HG03457 (cell line): Measurements from ENCODE around the gene OSM.

ENCODE experiments used
- ATAC-seq: cut with Tn5 transposase; IDR thresholded peaks from one replicate; pipeline ENCODE4 v1.9.1; 2021; ENCODE audit warnings: moderate number of reproducible peaks; ENCODE audit not compliant: unreplicated experiment

OSM gene

DNA sequence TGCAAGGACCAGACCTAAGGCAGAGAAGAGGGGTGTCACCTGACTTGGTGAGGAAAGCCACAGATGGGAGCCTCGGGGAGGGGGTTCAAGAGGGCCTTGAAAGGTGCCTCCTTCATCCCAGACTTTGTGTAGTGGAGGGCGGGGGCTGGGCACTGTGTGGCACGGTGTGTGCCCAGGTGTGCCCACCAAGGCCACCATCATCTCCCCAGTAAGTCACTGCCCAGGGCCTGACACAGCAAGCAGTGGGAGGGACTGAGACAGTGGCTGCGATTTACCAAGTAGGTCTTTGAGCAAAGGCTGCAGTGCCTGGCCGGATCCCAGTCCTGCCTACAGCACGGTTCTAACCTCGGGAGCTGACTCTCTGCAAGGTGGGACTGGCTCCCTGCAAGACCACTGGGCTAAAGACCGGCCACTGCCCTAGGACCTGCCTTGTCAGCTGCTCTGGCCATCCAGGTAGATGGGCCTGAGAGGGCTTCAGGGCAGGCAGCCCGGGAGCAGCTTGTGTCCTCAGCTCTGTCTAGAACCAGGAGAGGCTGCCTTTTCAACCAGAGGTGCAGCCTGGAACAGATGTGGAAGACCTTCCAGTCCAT lies 1.4 kb downstream of the OSM start:
- ATAC-seq: no peak

DNA sequence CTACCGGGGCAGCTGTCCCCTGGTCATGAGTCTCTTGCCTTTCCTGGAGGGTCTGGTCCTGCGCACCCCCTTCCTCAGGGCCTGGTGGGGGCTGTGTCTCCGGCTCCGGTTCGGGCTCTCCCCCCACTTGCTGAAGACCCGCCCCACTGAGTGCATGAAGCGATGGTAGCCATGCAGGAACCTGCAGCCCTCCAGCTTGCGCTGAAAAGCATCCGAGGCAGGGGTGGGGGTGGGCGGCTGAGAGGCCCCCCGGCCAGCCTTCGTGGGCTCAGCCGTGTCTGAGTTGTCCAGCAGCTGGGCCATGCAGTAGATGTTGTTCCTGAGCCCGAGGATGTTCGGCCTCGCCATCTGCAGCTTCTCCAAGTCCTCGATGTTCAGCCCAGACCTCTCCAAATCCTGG lies 2.8 kb downstream of the OSM start:
- no peak for ATAC-seq

DNA sequence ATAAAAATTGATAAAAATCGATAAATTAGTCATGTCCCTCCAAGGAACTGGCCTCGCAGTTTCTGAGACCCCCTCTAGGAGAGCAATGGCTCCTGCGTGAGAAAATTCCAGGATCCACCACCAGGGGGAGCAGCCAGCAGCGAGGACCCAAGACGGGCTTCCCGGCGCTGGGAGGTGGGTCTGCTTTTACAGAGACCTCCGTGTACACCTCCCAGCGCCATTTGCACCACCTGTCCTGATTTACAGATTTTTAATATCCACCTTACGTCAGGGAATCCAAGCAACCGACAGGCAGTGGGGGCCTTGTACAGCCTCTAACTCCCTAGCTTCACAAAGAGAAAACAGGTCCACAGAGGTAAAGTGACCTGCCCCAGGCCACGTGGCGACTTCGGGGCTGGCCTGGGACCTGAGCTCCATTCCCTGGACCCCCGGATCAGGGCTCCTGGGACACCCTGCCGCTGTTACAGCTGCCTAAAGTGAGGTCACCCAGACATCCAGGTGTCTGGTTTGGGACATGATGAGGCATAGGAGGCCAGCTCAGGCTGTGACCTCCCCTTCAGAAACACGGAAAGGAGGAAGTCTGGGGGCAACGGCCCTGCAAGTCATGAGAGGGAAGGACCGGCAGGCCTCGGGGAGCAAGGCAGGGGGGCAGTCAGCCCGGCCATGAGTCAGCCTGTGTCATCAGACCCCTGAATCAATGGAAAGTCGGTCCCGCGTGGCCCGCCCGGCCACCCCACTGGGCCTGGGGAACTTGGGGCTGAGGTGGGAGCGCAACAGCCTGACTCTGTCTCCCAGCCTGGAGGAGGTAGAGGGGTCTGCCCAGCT lies 3.5 kb downstream of the OSM start:
- no peak for ATAC-seq

DNA sequence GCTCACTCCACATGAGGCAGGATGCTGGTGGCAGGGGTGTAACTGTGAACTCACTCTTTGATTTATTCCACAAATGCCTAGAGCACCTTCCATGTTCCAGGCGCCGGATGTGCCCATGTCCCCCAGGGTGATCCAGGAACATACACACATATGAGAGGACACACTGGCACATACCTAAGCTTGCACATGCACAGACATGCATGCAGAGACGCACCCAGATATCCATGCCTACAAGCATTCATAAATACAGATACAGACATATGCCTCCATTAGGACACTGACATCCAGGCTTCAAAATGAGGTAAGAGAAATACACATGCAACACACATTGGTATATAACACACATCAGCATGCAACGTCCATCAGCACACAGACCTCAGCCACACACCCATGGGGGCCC lies 4.5 kb downstream of the OSM start:
- ATAC-seq: no peak

DNA sequence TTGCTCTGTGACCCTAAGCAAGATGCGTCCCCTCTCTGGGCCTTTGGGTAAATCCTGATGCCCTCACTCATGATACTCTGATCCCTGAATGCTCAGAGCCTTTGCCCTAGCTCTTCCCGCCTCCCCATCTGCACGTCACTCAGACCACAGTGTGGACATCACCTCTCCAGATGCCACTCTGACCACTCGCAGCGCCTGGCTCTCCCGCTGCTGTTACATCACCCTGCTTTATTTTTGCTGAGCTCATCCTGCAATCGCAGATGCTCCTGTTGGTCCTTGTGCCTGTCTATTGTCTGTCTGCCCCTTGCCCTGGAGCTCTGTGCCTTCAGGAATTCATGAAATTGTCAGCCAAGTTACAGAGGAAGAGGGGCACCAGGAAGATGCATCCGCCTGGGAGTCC lies 5.5 kb downstream of the OSM start:
- ATAC-seq: no peak

DNA sequence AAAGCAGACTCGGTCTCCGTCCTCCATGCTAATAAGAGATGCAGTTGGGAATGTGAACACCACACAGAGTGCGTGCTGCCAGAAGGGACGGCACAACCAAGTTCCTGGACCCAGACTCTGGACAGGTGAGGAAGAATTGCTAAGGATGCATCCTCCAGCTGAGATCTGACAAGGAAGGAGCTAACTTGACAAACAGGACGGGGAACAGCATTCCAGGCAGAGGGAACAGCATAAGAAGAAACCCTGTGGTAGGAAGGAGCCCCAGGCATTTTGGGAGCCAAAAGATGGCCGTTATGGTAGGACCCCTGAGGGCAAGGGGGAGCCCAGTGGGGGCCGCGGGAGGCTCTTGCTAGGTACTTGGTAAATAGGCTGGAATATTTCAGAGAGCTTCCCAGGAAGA lies 6.0 kb downstream of the OSM start:
- no peak for ATAC-seq

DNA sequence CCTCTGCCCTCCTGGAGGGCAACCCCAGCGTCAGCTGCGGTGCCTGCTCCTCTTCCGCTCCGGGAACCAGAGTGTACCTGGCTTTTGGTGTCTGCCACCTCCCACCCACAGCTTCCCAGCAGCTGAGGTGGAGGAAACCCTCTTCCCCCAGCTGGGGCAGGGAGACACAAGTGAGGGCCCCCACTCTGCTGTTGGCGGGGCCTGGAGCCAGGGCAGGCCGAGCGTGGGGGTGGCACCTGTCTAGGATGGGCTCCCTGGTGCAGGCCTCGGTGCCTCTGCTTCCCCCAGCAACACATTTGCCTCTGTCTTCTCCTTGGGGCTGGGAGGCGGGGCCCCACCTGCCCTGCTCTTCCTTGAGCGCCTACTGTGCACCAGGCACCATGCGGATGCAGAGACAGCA lies 6.4 kb downstream of the OSM start:
- ATAC-seq: no peak

DNA sequence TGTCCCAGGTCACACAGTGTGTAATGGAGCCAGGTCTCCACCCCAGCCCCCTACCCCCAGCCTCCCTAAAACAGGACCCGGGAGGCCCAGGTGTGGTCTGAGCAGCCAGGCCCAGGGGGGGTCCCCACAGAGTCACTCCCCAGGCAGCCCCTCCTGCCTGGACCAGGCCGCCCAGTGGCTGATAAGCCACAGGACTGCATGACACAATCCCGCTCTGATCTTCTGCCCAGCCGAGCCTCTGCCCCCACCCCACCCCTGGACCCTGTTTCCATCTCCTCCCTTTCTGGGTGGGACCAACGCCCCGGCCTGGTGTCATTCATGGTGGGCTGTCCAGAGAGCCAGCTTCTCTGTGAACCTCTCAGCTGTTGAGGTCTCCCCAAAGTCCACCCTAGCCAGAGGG lies 12.3 kb downstream of the OSM start:
- no peak for ATAC-seq

DNA sequence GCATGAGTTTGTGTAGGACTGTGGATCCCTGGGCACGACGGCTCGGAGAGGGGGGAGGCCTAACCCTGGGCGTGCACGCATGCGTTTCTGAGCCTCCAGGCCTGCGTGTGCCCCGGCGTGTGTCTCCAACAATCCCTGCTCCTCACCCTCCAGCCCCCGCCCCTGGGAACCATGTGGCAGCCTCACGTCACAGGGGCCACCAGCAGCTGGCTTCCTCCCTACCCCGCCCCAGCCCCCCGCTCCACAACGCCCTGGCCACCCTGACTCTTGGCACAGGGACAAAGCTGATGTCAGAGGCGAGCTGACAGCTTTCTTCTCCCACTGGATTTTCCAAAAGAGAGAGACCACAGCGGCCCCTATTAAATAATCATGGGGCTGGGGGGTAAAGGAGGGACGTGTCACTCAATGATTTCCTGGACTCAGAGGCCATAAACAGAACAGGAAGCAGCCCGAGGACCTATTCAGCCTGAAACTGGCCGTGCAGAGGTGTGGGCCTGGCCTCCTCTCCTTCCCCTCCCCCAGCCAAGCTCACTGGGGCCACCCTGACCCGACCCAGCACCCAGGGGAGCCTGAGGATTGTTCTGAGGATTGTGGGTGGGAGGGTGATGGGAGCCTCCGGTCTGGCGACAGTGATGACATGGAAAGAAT lies 13.3 kb downstream of the OSM start:
- ATAC-seq: no peak

DNA sequence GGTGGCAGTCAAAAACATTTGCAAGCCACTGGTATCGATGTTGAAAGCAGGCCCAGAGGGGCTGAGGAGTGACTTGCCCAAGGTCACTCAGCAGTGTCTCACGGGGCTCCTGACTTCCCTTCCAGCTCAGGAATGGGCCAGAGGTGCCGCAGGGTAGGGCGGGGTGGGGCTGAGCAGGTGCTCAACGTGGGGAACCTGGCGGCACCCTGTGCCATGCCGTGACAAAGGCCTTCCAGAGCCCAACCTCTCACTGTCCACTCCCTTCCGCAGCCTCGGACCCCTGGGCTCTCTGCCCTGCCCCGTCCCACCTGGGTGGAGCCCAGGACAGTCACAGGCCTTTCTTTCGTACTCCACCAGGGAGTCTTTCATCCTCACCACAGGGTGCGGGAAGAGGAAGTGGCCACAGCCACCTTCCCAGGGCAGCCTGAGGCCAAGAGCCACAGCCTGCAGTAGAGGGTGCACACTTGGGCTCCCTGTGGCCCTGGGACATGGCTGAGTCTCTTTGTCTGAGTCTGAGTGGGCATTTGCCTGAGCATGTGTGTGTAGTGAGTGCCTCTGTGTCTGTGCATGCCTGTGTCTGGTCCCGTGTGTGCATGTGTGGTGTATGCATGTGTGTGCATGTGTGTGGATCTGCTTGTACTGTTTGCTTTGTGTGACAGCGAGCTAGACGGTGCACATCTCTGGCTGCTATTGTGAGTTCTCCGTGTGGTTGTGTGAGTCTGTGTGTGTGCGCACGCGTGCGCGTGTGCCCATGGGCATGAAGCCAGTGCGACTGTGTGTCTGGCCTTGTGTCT lies 14.0 kb downstream of the OSM start:
- no peak for ATAC-seq

DNA sequence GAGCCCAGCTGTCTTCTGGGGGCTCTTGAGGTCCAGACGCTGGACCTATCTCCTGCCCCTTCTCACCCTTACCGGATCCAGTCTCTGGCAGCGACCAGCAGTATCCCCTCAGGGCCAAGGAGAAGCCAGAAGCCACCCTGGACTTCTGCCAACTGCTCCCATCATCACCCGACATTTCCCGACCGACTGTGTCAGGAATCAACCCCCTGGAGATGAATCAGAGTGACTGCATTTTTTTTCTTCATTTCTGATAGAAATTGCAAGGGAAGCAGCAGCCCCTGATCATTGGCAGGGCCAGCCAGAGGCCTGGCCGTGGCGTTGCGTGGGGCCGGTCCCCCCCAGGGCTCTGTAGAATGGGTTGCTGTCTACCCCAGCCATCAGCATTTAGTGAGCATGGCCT lies 14.9 kb downstream of the OSM start:
- no peak for ATAC-seq

DNA sequence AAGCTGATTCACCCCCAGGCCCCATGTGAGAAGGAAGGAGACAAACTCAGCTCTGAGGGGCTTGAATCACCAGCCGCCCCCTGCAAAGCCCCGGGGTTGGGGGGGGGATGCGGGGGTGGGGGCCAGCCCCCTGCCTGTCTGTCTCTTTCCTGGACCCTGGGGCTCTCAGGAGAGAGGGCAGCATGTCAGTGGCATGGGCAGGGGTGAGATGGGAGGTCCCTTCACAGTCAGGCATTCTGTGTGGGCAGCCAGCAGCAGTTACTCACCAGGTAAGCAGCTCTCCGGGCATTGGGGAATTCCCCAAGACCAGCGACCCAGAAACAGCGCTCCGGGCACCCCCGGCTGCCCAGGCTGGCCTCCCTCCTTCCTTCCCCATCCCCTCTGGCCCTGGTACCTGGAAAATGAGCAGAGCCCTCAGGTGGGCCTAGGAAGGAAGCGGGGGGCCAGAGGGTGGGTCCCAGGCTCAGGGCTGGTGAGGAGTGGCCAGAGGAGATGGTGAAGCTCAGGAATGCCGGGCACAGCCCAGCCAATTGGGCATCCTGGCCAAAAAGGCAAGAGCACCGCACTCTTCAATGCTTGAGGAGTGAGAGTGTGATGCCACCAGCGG lies 15.9 kb downstream of the OSM start:
- ATAC-seq: no peak

DNA sequence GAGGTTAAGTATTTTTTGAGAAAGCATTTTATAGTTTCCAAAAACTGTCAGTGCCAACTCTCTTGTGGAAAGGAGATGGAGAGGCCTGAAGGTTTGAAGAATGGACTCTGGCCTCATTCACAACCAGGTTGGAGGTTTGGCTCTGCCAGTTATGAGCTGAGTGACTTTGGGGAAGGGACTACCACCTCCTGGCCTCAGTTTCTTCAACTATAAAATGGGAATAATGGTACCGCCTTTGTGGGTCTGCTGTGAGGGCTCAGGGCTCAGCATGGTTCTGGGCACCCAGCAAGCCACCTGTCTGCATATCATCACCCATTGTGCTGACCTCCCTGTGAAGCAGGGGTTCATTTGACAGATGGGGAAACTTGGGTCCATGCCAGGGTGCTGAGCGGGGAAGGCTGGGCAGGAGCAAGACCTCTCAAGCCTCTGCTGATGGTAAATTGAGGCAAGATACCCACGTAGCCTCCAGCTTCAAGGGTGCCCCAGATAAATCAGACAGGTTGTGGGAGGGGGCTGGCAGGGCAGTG lies 16.5 kb downstream of the OSM start:
- no peak for ATAC-seq

DNA sequence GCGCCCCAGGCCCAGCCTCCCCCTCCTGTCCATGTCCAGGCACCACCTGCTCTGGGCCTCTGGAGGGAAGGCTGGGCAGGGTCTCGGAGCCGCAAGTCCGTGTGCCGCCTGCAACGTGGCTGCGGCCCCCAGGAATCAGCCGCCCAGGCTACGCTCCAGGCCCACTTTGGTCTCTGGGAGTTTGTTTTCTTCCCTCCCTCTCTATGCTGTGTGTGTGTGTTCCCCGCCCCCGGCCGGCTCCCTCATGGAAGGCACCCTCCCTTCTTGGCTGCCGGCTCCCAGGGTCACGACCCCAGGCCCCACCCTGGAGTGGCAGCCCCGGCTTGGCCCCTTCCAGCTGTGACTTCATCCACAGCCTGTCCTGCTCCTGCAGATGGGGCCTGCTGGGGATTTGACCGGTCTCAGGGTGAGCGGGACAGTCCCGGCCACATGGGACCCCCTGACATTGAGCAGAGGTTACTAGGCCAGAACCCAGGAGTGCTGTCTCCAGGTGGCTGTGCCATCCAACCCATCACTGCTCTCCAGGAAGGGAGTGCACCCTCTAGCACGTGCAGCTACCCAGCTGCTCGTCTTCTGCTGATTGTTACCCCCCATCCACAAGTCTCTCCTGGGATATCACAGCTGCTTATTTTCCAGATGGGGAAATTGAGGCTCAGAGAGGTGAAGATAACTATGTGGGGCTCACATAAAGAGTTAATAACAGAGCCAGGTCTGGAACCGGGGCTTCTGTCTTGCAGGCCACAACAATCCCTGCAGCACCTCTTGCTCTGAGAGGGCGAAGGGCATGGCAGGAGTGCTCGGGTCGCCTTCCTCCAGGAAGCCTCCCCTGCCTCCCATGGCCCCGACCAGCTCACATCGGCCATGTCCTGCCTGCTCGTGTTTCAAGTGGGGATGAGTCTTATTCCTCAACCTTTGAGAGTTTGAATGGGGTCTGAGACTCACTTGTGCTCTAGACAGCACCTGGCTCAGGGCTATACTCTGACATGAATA lies 17.3 kb downstream of the OSM start:
- ATAC-seq: no peak

DNA sequence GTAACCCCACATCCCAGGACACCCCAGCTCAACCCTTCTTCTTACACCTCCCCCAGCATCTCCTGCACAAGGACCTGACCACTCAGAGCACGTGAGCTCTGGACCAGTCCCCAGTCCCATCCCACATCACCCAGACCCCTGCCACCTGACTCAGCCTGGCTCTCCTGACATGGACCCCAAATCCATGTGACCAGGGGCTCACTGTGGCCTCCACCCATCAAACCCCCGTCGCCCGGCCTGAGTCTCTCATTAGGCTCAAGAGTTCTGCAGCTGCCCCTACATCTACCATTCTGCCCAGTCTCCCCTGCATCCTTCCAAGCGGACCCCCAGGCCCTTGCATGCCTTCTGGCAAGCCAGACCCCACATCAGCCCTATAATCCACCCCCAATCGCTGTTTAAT lies 18.2 kb downstream of the OSM start:
- ATAC-seq: no peak

DNA sequence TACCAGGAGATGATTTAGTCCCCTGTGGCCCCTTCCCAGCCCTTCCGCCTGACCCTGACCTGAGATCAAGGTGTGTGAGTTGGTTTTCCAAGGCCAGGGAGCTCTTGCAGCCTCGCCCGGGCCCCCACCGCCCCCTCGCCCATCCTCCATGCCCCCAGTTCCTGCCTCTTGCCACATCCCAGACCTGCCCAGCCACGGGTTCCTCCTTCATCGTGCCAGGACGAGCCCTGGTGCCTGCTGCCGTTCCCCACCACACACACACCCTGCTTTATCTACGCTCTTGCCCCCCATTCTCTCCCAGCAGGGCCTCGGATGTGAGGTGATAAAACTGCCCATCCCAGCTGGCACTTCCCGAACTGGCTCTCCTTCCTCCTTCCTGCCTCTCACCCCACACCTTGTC lies 18.7 kb downstream of the OSM start:
- ATAC-seq: no peak

DNA sequence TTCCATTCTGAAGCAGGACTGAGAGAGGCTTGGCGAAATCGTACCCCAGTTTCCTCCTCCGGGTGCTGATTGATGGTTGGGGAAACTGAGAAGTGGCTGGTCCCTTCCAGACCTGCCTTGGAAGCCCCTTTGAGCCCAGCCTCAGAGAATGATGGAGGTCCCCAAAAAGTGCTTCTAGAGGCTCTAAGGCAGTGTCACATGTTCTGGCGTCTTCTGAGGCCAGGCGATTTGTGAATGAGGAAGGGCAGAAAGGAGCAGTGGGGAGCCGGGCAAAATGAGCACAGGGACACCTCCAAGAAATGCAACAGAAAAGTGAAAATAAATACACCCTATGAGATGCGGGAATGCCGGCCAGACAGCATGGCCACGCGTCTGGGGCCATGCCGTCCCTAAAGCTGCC lies 19.1 kb downstream of the OSM start:
- ATAC-seq: no peak

DNA sequence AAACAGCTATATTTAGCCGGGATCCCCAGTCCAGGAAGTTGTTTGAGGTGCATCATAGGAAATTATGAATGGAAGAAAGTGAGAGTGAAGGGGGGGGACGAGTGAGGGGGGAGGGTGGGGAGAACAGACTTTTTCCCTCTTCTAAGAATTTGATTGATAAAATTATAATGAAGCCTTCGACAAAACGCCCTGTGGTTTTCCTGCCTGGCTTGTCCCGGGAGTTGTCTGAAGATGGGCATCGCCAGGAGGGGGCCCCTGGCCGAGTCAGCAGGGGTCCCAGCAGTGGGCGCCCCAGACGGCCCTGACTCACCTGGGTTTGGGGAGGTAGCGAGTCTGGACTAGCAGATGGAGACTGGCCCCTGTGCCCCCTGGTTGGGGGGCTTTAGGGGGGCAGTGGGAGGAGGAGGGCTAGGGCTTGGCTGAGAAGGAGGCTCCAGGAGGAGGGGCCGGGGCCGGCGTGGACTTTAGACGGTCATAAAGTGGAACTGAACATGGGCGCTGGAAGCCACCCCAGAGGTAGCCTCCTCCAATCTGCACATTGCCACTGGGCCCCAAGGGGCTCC lies 19.8 kb downstream of the OSM start:
- no peak for ATAC-seq
